HepG2 (cell line): ENCODE data around the gene OGA. TPM values are rescaled to one million over a fixed set of nuclear protein-coding genes. Genes with fewer than 3 reads are reported as not detected.
A peak's percentile ranks its signal among the peaks of the same experiment; 100 is the strongest.

Experiments used
- BORCS8-MEF2B ChIP-seq: sonication (generic); formaldehyde crosslinking; IDR thresholded peaks from 2 replicates; pipeline ENCODE4 v1.8.0; 2022; ENCODE audit warnings: mild to moderate bottlenecking, missing genetic modification reagents
- GTF3A ChIP-seq: sonication (generic); formaldehyde crosslinking; conservative IDR thresholded peaks from 2 replicates; pipeline ENCODE4 v1.4.0; 2020; ENCODE audit warnings: mild to moderate bottlenecking, missing genetic modification reagents
- NCOA2 ChIP-seq: sonication (generic); formaldehyde crosslinking; IDR thresholded peaks from 2 replicates; pipeline ENCODE4 v1.8.0; 2022; ENCODE audit warnings: inconsistent platforms
- POLR2AphosphoS2 ChIP-seq: IDR thresholded peaks from 2 replicates; pipeline ENCODE4 v1.6.1; 2011; ENCODE audit warnings: low read depth, low read length, improper control_type of control experiment
- REXO4 ChIP-seq: sonication (generic); formaldehyde crosslinking; IDR thresholded peaks from 2 replicates; pipeline ENCODE4 v1.8.0; 2022; ENCODE audit warnings: missing genetic modification reagents, mild to moderate bottlenecking, borderline replicate concordance
- SOX6 ChIP-seq, 2 experiments: fragments of 450-650 bp in 1 of 2; sonication (generic) in 1 of 2; formaldehyde crosslinking in 1 of 2; IDR thresholded peaks; 2 replicates each; pipeline versions ENCODE4 v1.4.0 to v1.6.1; 2017 to 2020; ENCODE audit warnings: antibody characterized with exemption in 1 of 2, mild to moderate bottlenecking in 1 of 2, missing genetic modification reagents in 1 of 2
- SSRP1 ChIP-seq: IDR thresholded peaks from 2 replicates; pipeline ENCODE4 v1.6.1; 2016; ENCODE audit warnings: control low read depth
- TBP ChIP-seq: sonication (generic); formaldehyde crosslinking; IDR thresholded peaks from 2 replicates; pipeline ENCODE4 v1.5.0; 2020; ENCODE audit warnings: missing genetic modification reagents
- ZBTB3 ChIP-seq: sonication (generic); formaldehyde crosslinking; IDR thresholded peaks from 2 replicates; pipeline ENCODE4 v1.4.0; 2020; ENCODE audit warnings: low read depth, mild to moderate bottlenecking, moderate library complexity, missing genetic modification reagents, borderline replicate concordance
- ZNF251 ChIP-seq: sonication (generic); formaldehyde crosslinking; IDR thresholded peaks from 2 replicates; pipeline ENCODE4 v1.9.0; 2021; ENCODE audit warnings: mild to moderate bottlenecking, missing genetic modification reagents
- ZNF558 ChIP-seq: sonication (generic); formaldehyde crosslinking; IDR thresholded peaks from 2 replicates; pipeline ENCODE4 v1.9.0; 2022; ENCODE audit warnings: mild to moderate bottlenecking, missing genetic modification reagents, borderline replicate concordance
- ZNF687 ChIP-seq: sonication (generic); formaldehyde crosslinking; IDR thresholded peaks from 2 replicates; pipeline ENCODE4 v1.5.1; 2020; ENCODE audit warnings: mild to moderate bottlenecking, missing genetic modification reagents, moderate library complexity
- ZNF724P ChIP-seq: sonication (generic); formaldehyde crosslinking; IDR thresholded peaks from 2 replicates; pipeline ENCODE4 v1.8.0; 2022; ENCODE audit warnings: missing genetic modification reagents, borderline replicate concordance
- polyA plus RNA-seq, 8 experiments: library from polyadenylated mRNA; depleted of rRNA in 3 of 8; stranded (reverse) in 7 of 8; unstranded in 1 of 8; fragments of >200 nt; fragmentation: Illumina TruSeq in 4 of 8; extraction: Trizol in 4 of 8; gene quantifications; 2 replicates each; pipeline versions ENCODE4 v1.2.1 to v1.2.3, GENCODE V29; 2011 to 2016; ENCODE audit warnings: low read depth in 4 of 8, missing spikeins in 1 of 8, mixed read lengths in 1 of 8; ENCODE audit not compliant: insufficient read depth in 1 of 8
- total RNA-seq, 5 experiments: library from RNA; depleted of rRNA; stranded (reverse); fragments of >200 nt; fragmentation: Illumina TruSeq; extraction: Trizol; gene quantifications; 2 replicates each; pipeline ENCODE4 v1.2.3, GENCODE V29; 2016; ENCODE audit warnings: low read depth in 1 of 5
- TF ChIP-seq, protein P1 (sequence below): sonication (generic); formaldehyde crosslinking; IDR thresholded peaks from 2 replicates; pipeline ENCODE4 v1.9.0; 2021; ENCODE audit warnings: missing genetic modification reagents, borderline replicate concordance
- TF ChIP-seq, protein P2 (sequence below): sonication (generic); formaldehyde crosslinking; IDR thresholded peaks from 2 replicates; pipeline ENCODE4 v1.4.0; 2020; ENCODE audit warnings: mild to moderate bottlenecking, missing genetic modification reagents
- TF ChIP-seq, protein P3 (sequence below): sonication (generic); formaldehyde crosslinking; IDR thresholded peaks from 2 replicates; pipeline ENCODE4 v1.5.0; 2020; ENCODE audit warnings: mild to moderate bottlenecking, missing genetic modification reagents, borderline replicate concordance

The OGA gene
- total and polyA plus RNA-seq, 2 of the 13 experiments (the other 11 are each of a cell fraction or from before 2014, with no cell fraction given) = 33.2 to 39.8 TPM

GRCh38 chr10:101818119-101818871, at the start of gene OGA (continued):
- TF ChIP-seq ZNF687 (CRISPR knock-in tag) (peak; percentile 66), ZNF251 (no peak), ZNF724P (CRISPR knock-in tag) (no peak), REXO4 (CRISPR knock-in tag) (no peak), ZBTB3 (no peak), SSRP1 (CRISPR knock-in tag) (peak; percentile 73; the same call in 1 of the 2 replicates), NCOA2 (CRISPR knock-in tag) (peak; percentile 38; the same call in 1 of the 2 replicates), ZNF558 (peak; percentile 19), POLR2AphosphoS2 (peak; percentile 72; the same call in 1 of the 2 replicates), GTF3A (CRISPR knock-in tag) (no peak; the same call in 1 of the 2 replicates), TBP (CRISPR knock-in tag) (peak; percentile 48; the same call in 1 of the 2 replicates), SOX6 (IDR thresholded peaks at IDR 0.05) (no peak), SOX6 (CRISPR knock-in tag; IDR thresholded peaks at IDR 0.05) (peak; percentile 44), BORCS8-MEF2B (CRISPR knock-in tag) (0 out of 2 replicates have a peak, but pooled peaks have one; percentile 62)
- TF ChIP-seq, protein P1, sequence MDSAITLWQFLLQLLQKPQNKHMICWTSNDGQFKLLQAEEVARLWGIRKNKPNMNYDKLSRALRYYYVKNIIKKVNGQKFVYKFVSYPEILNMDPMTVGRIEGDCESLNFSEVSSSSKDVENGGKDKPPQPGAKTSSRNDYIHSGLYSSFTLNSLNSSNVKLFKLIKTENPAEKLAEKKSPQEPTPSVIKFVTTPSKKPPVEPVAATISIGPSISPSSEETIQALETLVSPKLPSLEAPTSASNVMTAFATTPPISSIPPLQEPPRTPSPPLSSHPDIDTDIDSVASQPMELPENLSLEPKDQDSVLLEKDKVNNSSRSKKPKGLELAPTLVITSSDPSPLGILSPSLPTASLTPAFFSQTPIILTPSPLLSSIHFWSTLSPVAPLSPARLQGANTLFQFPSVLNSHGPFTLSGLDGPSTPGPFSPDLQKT (CRISPR knock-in tag) = no peak
- TF ChIP-seq, protein P2, sequence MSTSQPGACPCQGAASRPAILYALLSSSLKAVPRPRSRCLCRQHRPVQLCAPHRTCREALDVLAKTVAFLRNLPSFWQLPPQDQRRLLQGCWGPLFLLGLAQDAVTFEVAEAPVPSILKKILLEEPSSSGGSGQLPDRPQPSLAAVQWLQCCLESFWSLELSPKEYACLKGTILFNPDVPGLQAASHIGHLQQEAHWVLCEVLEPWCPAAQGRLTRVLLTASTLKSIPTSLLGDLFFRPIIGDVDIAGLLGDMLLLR (CRISPR knock-in tag) = 0 out of 2 replicates have a peak, but pooled peaks have one; percentile 18
- TF ChIP-seq, protein P3, sequence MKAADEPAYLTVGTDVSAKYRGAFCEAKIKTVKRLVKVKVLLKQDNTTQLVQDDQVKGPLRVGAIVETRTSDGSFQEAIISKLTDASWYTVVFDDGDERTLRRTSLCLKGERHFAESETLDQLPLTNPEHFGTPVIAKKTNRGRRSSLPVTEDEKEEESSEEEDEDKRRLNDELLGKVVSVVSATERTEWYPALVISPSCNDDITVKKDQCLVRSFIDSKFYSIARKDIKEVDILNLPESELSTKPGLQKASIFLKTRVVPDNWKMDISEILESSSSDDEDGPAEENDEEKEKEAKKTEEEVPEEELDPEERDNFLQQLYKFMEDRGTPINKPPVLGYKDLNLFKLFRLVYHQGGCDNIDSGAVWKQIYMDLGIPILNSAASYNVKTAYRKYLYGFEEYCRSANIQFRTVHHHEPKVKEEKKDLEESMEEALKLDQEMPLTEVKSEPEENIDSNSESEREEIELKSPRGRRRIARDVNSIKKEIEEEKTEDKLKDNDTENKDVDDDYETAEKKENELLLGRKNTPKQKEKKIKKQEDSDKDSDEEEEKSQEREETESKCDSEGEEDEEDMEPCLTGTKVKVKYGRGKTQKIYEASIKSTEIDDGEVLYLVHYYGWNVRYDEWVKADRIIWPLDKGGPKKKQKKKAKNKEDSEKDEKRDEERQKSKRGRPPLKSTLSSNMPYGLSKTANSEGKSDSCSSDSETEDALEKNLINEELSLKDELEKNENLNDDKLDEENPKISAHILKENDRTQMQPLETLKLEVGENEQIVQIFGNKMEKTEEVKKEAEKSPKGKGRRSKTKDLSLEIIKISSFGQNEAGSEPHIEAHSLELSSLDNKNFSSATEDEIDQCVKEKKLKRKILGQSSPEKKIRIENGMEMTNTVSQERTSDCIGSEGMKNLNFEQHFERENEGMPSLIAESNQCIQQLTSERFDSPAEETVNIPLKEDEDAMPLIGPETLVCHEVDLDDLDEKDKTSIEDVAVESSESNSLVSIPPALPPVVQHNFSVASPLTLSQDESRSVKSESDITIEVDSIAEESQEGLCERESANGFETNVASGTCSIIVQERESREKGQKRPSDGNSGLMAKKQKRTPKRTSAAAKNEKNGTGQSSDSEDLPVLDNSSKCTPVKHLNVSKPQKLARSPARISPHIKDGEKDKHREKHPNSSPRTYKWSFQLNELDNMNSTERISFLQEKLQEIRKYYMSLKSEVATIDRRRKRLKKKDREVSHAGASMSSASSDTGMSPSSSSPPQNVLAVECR = peak; percentile 88; the same call in 1 of the 2 replicates
